ENCODE data around the gene ADRB1.

DNA sequence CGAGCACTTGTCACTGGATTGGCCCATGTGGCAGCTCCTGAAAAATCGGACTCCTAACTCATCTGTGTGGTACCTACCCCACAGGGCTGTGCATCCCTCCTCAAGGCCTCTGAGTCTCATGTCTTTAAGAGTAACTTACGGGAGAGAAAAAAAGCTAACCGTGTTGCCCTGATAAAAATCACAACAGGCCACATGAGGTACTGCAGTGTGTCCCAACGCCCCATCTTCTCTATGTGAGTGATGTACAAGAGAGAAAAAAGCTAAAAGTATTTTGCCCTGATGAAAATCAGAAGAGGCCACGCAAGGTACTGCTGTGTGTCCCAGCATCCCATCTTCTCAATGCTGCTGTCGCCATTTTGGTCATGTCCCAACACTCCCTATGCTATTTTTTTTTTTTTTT, 41.2 kb upstream of the ADRB1 start:
- TF ChIP-seq POLR2A (IDR thresholded peaks at IDR 0.05) = no peak
- TF ChIP-seq, protein P1, sequence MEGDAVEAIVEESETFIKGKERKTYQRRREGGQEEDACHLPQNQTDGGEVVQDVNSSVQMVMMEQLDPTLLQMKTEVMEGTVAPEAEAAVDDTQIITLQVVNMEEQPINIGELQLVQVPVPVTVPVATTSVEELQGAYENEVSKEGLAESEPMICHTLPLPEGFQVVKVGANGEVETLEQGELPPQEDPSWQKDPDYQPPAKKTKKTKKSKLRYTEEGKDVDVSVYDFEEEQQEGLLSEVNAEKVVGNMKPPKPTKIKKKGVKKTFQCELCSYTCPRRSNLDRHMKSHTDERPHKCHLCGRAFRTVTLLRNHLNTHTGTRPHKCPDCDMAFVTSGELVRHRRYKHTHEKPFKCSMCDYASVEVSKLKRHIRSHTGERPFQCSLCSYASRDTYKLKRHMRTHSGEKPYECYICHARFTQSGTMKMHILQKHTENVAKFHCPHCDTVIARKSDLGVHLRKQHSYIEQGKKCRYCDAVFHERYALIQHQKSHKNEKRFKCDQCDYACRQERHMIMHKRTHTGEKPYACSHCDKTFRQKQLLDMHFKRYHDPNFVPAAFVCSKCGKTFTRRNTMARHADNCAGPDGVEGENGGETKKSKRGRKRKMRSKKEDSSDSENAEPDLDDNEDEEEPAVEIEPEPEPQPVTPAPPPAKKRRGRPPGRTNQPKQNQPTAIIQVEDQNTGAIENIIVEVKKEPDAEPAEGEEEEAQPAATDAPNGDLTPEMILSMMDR (IDR thresholded peaks at IDR 0.05) = no peak

Measured in gastroesophageal sphincter (tissue), 3 donors.